ENCODE data around the gene TEX29.
A peak's percentile ranks its signal among the peaks of the same experiment; 100 is the strongest.

TEX29 gene

GRCh38 chr13:111390522-111391270 lies 70.3 kb downstream of the TEX29 start:
- Histone ChIP-seq H3K9me3 (ENCODE audit: control insufficient read depth, low read length) (no peaks in the 10 kb centered on the region), H3K27me3 (replicated peaks; ENCODE audit: control insufficient read depth, insufficient read depth, low read length) (peaks cover 35% of the 10 kb centered on the region), H3K9ac (ENCODE audit: low read length) (no peak overlapping the region), H3K36me3 (ENCODE audit: control insufficient read depth, insufficient read depth, low read length, severe bottlenecking) (no peaks in the 10 kb centered on the region), H3K4me1 (ENCODE audit: control insufficient read depth, insufficient read depth, low read length) (no peaks in the 10 kb centered on the region), H3K4me3 (ENCODE audit: low read length) (no peak overlapping the region)
- DNase-seq (ENCODE audit: low read depth), result no peak

DNA sequence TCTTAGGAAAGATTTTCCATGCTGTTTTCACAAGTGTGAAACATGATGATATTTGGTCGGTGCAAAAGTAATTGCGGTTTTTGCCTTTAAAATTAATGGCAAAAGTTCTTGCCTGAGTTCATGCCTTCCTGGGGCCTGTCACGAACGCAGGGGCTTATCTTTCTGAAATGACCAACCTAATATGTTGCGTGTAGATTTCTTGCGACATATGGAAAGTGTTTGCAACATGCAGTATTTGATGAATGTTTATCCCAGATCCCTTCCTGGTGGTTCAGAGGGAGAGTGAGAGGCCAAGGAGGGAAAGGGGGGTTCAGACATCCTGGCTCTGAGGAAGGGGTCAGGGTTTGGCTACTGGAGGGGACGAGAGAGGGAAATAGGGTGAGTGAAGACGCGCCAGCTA lies 72.0 kb downstream of the TEX29 start:
- no peaks in the 10 kb centered on the region for H3K36me3 ChIP-seq (ENCODE audit: control insufficient read depth, insufficient read depth, low read length, severe bottlenecking)
- no peaks in the 10 kb centered on the region for H3K4me1 ChIP-seq (ENCODE audit: control insufficient read depth, insufficient read depth, low read length)
- no peak overlapping the region for H3K4me3 ChIP-seq (ENCODE audit: low read length)
- H3K9me3 ChIP-seq (ENCODE audit: control insufficient read depth, low read length), result no peaks in the 10 kb centered on the region
- H3K9ac ChIP-seq (ENCODE audit: low read length), result no peak overlapping the region
- peak; percentile 41 for DNase-seq (ENCODE audit: low read depth)
- H3K27me3 ChIP-seq (replicated peaks; ENCODE audit: control insufficient read depth, insufficient read depth, low read length), result peaks cover 34% of the 10 kb centered on the region

DNA sequence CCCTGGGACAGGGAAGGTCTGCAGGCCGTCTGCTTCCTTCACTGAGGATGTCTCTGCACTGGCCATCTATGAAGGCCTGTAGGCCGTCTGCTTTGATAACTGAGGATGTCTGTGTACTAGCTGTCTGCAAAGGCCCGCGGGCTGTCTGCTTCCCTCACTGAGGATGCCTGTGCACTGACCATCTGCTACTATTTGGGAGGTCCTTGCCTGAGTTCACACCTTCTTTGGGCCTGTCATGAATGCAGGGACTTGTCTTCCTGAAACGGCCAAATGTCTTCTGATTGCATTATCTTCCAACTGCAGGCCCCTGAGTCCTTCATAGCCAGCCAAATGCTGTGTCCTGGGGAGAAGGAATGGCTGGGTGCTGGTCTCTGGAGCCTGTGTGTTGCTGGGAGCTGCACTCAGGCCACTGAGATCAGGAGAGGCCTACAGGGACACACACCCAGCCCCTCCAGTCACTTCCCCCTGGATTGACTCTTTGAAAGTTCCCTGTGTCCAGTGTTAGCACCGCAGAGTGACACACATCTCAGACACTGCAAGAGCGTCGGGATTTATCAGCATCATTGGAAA lies 72.9 kb downstream of the TEX29 start:
- Histone ChIP-seq H3K9me3 (ENCODE audit: control insufficient read depth, low read length) (no peaks in the 10 kb centered on the region), H3K36me3 (ENCODE audit: control insufficient read depth, insufficient read depth, low read length, severe bottlenecking) (no peaks in the 10 kb centered on the region), H3K4me1 (ENCODE audit: control insufficient read depth, insufficient read depth, low read length) (no peaks in the 10 kb centered on the region), H3K27me3 (replicated peaks; ENCODE audit: control insufficient read depth, insufficient read depth, low read length) (peaks cover 26% of the 10 kb centered on the region), H3K9ac (ENCODE audit: low read length) (no peak overlapping the region), H3K4me3 (ENCODE audit: low read length) (no peak overlapping the region)
- no peak for DNase-seq (ENCODE audit: low read depth)

All from adipocyte (in vitro differentiated cells).